ENCODE measurements around the gene FABP7.
"Not testable (repeated sequence)": the region's sequence is repeated elsewhere in the genome, so short reads cannot be mapped to it uniquely, and the experiment has no call there.

The FABP7 gene

DNA sequence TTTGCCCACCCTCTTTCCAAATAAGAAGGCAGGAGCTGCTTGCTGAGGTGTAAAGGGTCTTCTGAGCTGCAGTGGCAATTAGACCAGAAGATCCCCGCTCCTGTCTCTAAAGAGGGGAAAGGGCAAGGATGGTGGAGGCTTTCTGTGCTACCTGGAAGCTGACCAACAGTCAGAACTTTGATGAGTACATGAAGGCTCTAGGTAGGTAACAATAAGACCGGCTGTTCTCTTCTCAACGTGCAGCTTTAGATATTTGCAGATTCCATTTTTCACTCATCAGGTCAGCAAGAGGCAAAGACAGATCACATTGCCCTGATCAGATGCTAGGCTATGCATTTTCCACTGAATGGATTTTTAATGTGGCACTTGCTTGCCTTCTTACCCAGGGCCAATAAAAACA, at the start of gene FABP7:
TSS of gene FABP7 (plus strand) at position 50 of the 400 bp plus-strand sequence. CDS start at position 129, 79 bp downstream.
- Histone ChIP-seq H3K4me1 (ENCODE audit: control insufficient read depth, insufficient read depth, low read length, unreplicated experiment) (no peaks in the 10 kb centered on the region), H2AFZ (ENCODE audit: low read length, unreplicated experiment) (no peak within 1 kb of the TSS), H3K27ac (ENCODE audit: low read depth, low read length) (no peak within 1 kb of the TSS), H3K27me3 (ENCODE audit: insufficient read depth, low read length) (peaks cover 53% of the 10 kb centered on the region), H3K36me3 (ENCODE audit: insufficient read depth, low read length) (no peaks in the 10 kb centered on the region), H3K4me3 (ENCODE audit: low read depth, low read length) (no peak within 1 kb of the TSS), H3K79me2 (ENCODE audit: control insufficient read depth, insufficient read depth, low read length, unreplicated experiment) (no peaks in the 10 kb centered on the region)

DNA sequence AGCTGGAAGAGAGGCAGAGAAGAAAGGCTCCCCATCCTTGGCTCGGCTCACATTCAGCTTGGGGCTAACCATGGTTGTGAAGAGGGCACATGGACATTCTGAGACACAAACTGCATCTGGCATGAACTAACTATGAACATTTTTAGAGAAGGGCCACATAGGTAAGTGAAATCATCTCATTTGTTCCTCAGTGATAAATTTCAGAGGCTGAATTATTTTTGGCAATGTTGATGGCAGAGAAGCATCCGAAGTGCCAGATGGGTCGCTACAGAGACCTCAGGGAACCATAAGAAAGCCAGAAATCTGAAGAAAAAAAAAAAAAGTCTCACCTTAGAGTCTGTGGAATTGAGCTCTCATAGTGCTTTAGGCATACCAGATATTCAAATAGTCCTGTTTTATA, 49.2 kb upstream of the FABP7 start:
- Histone ChIP-seq H3K27ac (ENCODE audit: low read depth, low read length) (no peak overlapping the region), H3K4me3 (ENCODE audit: low read depth, low read length) (no peak overlapping the region), H3K27me3 (ENCODE audit: insufficient read depth, low read length) (0 out of 2 replicates have a peak, but pooled peaks cover 4% of the 10 kb centered on the region), H3K4me1 (ENCODE audit: control insufficient read depth, insufficient read depth, low read length, unreplicated experiment) (no peaks in the 10 kb centered on the region), H3K36me3 (ENCODE audit: insufficient read depth, low read length) (no peaks in the 10 kb centered on the region), H3K79me2 (ENCODE audit: control insufficient read depth, insufficient read depth, low read length, unreplicated experiment) (no peaks in the 10 kb centered on the region), H2AFZ (ENCODE audit: low read length, unreplicated experiment) (no peak overlapping the region)

- Histone ChIP-seq H3K4me3 (ENCODE audit: low read depth, low read length) (no peak overlapping the region), H2AFZ (ENCODE audit: low read length, unreplicated experiment) (no peak overlapping the region), H3K4me1 (ENCODE audit: control insufficient read depth, insufficient read depth, low read length, unreplicated experiment) (no peaks in the 10 kb centered on the region), H3K36me3 (ENCODE audit: insufficient read depth, low read length) (no peaks in the 10 kb centered on the region), H3K27me3 (ENCODE audit: insufficient read depth, low read length) (0 out of 2 replicates have a peak, but pooled peaks cover 4% of the 10 kb centered on the region), H3K79me2 (ENCODE audit: control insufficient read depth, insufficient read depth, low read length, unreplicated experiment) (no peaks in the 10 kb centered on the region), H3K27ac (ENCODE audit: low read depth, low read length) (no peak overlapping the region)
These were observed 48.6 kb upstream of the FABP7 start for GRCh38 chr6:122730775-122731386.

DNA sequence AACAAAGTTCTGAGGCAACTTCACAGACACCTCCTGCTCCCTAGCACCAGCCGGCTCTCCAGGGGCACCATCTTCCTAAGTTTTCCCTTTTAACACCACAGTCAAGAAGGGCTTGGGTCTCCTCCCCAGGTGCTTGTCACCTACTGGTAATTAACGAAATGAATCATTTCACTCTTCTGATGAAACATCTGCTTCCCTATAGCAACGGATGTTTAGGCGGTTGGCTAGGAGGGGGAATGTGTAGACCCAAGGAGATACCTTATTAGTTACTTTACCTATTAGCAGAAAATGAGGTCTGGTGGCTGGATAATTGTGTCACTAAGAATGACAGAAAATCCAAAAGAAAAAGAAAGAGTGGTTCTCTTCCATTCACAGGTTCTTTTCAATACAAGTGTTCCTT, 46.3 kb upstream of the FABP7 start:
- Histone ChIP-seq H3K4me3 (ENCODE audit: low read depth, low read length) (no peak overlapping the region), H3K36me3 (ENCODE audit: insufficient read depth, low read length) (no peaks in the 10 kb centered on the region), H3K27ac (ENCODE audit: low read depth, low read length) (no peak overlapping the region), H3K4me1 (ENCODE audit: control insufficient read depth, insufficient read depth, low read length, unreplicated experiment) (no peaks in the 10 kb centered on the region), H2AFZ (ENCODE audit: low read length, unreplicated experiment) (no peak overlapping the region), H3K27me3 (ENCODE audit: insufficient read depth, low read length) (0 out of 2 replicates have a peak, but pooled peaks cover 4% of the 10 kb centered on the region), H3K79me2 (ENCODE audit: control insufficient read depth, insufficient read depth, low read length, unreplicated experiment) (no peaks in the 10 kb centered on the region)

DNA sequence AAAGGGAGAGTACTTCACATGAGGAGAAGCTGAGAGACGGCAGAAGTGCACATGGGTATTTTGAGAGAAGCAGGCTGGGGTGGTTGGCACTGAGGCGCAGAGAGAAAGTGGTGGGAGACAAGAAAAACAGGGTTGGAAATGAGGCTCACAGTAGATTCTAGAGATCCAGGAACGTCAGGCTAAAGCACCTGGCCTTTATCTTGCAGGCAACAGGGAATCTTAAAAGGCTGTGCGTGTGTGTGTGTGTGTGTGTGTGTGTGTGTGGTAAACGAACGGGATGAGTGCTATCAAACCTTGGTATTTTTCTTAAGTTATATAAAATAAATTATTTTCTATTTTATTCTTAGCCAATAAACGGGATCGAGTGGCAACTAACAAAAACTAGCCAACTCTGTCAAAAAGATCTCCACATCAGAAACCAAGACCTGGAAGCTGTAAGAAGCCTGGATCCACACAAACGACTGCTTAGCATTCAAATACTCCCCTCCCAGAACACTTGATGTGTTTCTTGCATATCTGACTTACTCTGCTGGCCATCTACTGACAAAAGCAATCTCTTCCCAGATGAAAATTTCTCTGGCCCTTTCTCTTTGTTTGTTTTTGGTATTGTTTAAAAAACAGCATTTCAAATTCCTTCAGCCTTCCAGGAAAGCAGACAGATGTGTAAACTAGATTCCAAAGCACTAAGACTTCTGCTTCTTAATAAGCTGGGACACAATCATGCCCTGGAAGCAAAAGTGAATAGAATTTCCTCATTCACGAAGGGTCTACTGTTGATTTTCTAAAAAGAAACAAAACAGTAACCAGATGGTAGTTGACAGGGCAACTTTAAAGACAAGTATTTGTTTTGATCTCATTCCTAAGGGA, 44.8 kb upstream of the FABP7 start:
- H2AFZ ChIP-seq (ENCODE audit: low read length, unreplicated experiment): peak overlapping the region; percentile 16
- no peaks in the 10 kb centered on the region for H3K4me1 ChIP-seq (ENCODE audit: control insufficient read depth, insufficient read depth, low read length, unreplicated experiment)
- H3K36me3 ChIP-seq (ENCODE audit: insufficient read depth, low read length): no peaks in the 10 kb centered on the region
- no peak overlapping the region for H3K4me3 ChIP-seq (ENCODE audit: low read depth, low read length)
- H3K79me2 ChIP-seq (ENCODE audit: control insufficient read depth, insufficient read depth, low read length, unreplicated experiment): no peaks in the 10 kb centered on the region
- H3K27me3 ChIP-seq (ENCODE audit: insufficient read depth, low read length): 0 out of 2 replicates have a peak, but pooled peaks cover 4% of the 10 kb centered on the region
- no peak overlapping the region for H3K27ac ChIP-seq (ENCODE audit: low read depth, low read length)

DNA sequence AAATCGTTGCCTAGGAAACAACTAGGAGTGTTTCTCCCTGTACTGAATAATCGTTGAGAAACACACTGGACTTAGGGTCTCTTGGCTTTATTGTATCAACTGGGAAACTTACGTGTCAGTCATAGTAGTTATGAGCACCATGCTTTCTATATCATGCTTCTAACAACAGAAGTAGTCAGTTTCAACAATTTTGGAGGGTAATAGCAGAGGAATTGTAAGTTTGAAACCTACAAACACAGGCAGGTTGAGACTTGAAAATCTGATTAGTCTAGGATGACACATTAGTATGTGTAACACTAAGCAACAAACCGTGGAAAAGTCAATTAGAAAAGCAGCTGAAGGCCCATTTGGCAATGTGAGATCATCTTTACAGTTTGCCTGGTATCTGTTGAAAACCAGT, 43.9 kb upstream of the FABP7 start:
- H3K4me1 ChIP-seq (ENCODE audit: control insufficient read depth, insufficient read depth, low read length, unreplicated experiment): no peaks in the 10 kb centered on the region
- no peak overlapping the region for H3K27ac ChIP-seq (ENCODE audit: low read depth, low read length)
- H2AFZ ChIP-seq (ENCODE audit: low read length, unreplicated experiment): no peak overlapping the region
- H3K27me3 ChIP-seq (ENCODE audit: insufficient read depth, low read length): 0 out of 2 replicates have a peak, but pooled peaks cover 4% of the 10 kb centered on the region
- H3K4me3 ChIP-seq (ENCODE audit: low read depth, low read length): no peak overlapping the region
- no peaks in the 10 kb centered on the region for H3K36me3 ChIP-seq (ENCODE audit: insufficient read depth, low read length)
- H3K79me2 ChIP-seq (ENCODE audit: control insufficient read depth, insufficient read depth, low read length, unreplicated experiment): no peaks in the 10 kb centered on the region

GRCh38 chr6:122736163-122736562, 43.4 kb upstream of the FABP7 start:
- no peaks in the 10 kb centered on the region for H3K36me3 ChIP-seq (ENCODE audit: insufficient read depth, low read length)
- no peak overlapping the region for H3K27ac ChIP-seq (ENCODE audit: low read depth, low read length)
- no peaks in the 10 kb centered on the region for H3K4me1 ChIP-seq (ENCODE audit: control insufficient read depth, insufficient read depth, low read length, unreplicated experiment)
- no peaks in the 10 kb centered on the region for H3K79me2 ChIP-seq (ENCODE audit: control insufficient read depth, insufficient read depth, low read length, unreplicated experiment)
- no peak overlapping the region for H3K4me3 ChIP-seq (ENCODE audit: low read depth, low read length)
- H2AFZ ChIP-seq (ENCODE audit: low read length, unreplicated experiment): no peak overlapping the region
- 0 out of 2 replicates have a peak, but pooled peaks cover 4% of the 10 kb centered on the region for H3K27me3 ChIP-seq (ENCODE audit: insufficient read depth, low read length)

- H3K4me3 ChIP-seq (ENCODE audit: low read depth, low read length): no peak overlapping the region
- no peaks in the 10 kb centered on the region for H3K79me2 ChIP-seq (ENCODE audit: control insufficient read depth, insufficient read depth, low read length, unreplicated experiment)
- 0 out of 2 replicates have a peak, but pooled peaks cover 4% of the 10 kb centered on the region for H3K27me3 ChIP-seq (ENCODE audit: insufficient read depth, low read length)
- H3K36me3 ChIP-seq (ENCODE audit: insufficient read depth, low read length): no peaks in the 10 kb centered on the region
- no peak overlapping the region for H2AFZ ChIP-seq (ENCODE audit: low read length, unreplicated experiment)
- no peaks in the 10 kb centered on the region for H3K4me1 ChIP-seq (ENCODE audit: control insufficient read depth, insufficient read depth, low read length, unreplicated experiment)
- H3K27ac ChIP-seq (ENCODE audit: low read depth, low read length): no peak overlapping the region
These were observed 42.9 kb upstream of the FABP7 start for GRCh38 chr6:122736616-122737015.

GRCh38 chr6:122740091-122740490, 39.4 kb upstream of the FABP7 start:
- no peaks in the 10 kb centered on the region for H3K36me3 ChIP-seq (ENCODE audit: insufficient read depth, low read length)
- H3K27ac ChIP-seq (ENCODE audit: low read depth, low read length): no peak overlapping the region
- H3K4me1 ChIP-seq (ENCODE audit: control insufficient read depth, insufficient read depth, low read length, unreplicated experiment): no peaks in the 10 kb centered on the region
- H3K27me3 ChIP-seq (ENCODE audit: insufficient read depth, low read length): no peaks in the 10 kb centered on the region
- H3K4me3 ChIP-seq (ENCODE audit: low read depth, low read length): no peak overlapping the region
- no peak overlapping the region for H2AFZ ChIP-seq (ENCODE audit: low read length, unreplicated experiment)
- H3K79me2 ChIP-seq (ENCODE audit: control insufficient read depth, insufficient read depth, low read length, unreplicated experiment): no peaks in the 10 kb centered on the region

- Histone ChIP-seq H3K4me3 (ENCODE audit: low read depth, low read length) (no peak overlapping the region), H3K79me2 (ENCODE audit: control insufficient read depth, insufficient read depth, low read length, unreplicated experiment) (no peaks in the 10 kb centered on the region), H2AFZ (ENCODE audit: low read length, unreplicated experiment) (no peak overlapping the region), H3K27ac (ENCODE audit: low read depth, low read length) (no peak overlapping the region), H3K4me1 (ENCODE audit: control insufficient read depth, insufficient read depth, low read length, unreplicated experiment) (no peaks in the 10 kb centered on the region), H3K36me3 (ENCODE audit: insufficient read depth, low read length) (no peaks in the 10 kb centered on the region), H3K27me3 (ENCODE audit: insufficient read depth, low read length) (no peaks in the 10 kb centered on the region)
These were observed 38.6 kb upstream of the FABP7 start for GRCh38 chr6:122740936-122741335.

DNA sequence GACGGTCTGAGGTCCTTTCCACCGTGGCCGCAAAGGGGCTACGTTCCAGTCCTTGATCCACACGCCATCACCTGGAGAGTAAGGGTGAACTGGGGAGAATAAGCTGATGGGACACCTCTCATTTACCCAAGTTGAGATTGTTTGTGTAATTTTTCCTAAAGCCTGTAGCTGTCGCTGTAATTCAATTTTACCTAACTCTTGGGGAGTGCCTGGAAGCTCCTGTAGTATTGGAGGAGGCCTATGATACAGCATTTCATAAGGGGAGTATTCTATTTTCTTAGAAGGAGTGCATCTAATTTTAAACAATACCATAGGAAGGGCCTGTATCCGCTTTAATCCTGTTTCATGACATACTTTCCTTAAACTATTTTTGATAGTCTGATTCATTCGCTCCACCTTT, 35.3 kb upstream of the FABP7 start:
- not testable (repeated sequence) for H3K4me3 ChIP-seq (ENCODE audit: low read depth, low read length); H3K36me3 ChIP-seq (ENCODE audit: insufficient read depth, low read length); H3K27ac ChIP-seq (ENCODE audit: low read depth, low read length); H3K79me2 ChIP-seq (ENCODE audit: control insufficient read depth, insufficient read depth, low read length, unreplicated experiment); H2AFZ ChIP-seq (ENCODE audit: low read length, unreplicated experiment); H3K4me1 ChIP-seq (ENCODE audit: control insufficient read depth, insufficient read depth, low read length, unreplicated experiment); H3K27me3 ChIP-seq (ENCODE audit: insufficient read depth, low read length)
